ENCODE data around the gene FIBP. TPM values are rescaled to one million over a fixed set of nuclear protein-coding genes. Genes with fewer than 3 reads are reported as not detected.

FIBP gene
- total RNA-seq, 3 donors from 2014 or later = 72.8 to 86.1 (median 83.9) TPM

- Mint-ChIP-seq H3K36me3 (ENCODE audit: insufficient read depth) (no peaks in the 10 kb centered on the region), H3K4me1 (ENCODE audit: low read depth) (peaks cover 21% of the 10 kb centered on the region), H3K27me3 (ENCODE audit: low read depth) (no peaks in the 10 kb centered on the region), H3K9me3 (no peaks in the 10 kb centered on the region), H3K4me3 (peak within 1 kb of the TSS; percentile 84)
- DNase-seq (no peak), ATAC-seq (peak in 1 of 2 donors; percentile 8)
These were observed 15.5 kb downstream of the FIBP start, which contains the start of gene EFEMP2 for GRCh38 chr11:65872586-65873317. TSS of gene EFEMP2 (minus strand) at chr11:65872800. CDS start at chr11:65872354, 446 bp downstream.

- Mint-ChIP-seq H3K36me3 (ENCODE audit: insufficient read depth) (peaks cover 4% of the 10 kb centered on the region), H3K27me3 (ENCODE audit: low read depth) (no peaks in the 10 kb centered on the region)
These were observed 16.3 kb downstream of the FIBP start for GRCh38 chr11:65871811-65872548.

GRCh38 chr11:65870706-65871681 lies 17.3 kb downstream of the FIBP start:
- Mint-ChIP-seq H3K36me3 (ENCODE audit: insufficient read depth) (peaks cover 5% of the 10 kb centered on the region), H3K27me3 (ENCODE audit: low read depth) (no peaks in the 10 kb centered on the region), H3K4me1 (ENCODE audit: low read depth) (peaks cover 18% of the 10 kb centered on the region), H3K9me3 (no peaks in the 10 kb centered on the region), H3K4me3 (no peak overlapping the region)
- no peak for DNase-seq
- ATAC-seq = no peak

More at GRCh38 chr11:65871811-65872548, 16.3 kb downstream of the FIBP start:
- peak overlapping the region; percentile 49 for H3K4me3 Mint-ChIP-seq
- ATAC-seq (no peak), DNase-seq (no peak)
- no peaks in the 10 kb centered on the region for H3K9me3 Mint-ChIP-seq
- peaks cover 21% of the 10 kb centered on the region for H3K4me1 Mint-ChIP-seq (ENCODE audit: low read depth)

GRCh38 chr11:65870307-65870658 lies 18.0 kb downstream of the FIBP start:
- Mint-ChIP-seq H3K27me3 (ENCODE audit: low read depth) (no peaks in the 10 kb centered on the region), H3K4me3 (no peak overlapping the region), H3K4me1 (ENCODE audit: low read depth) (peaks cover 18% of the 10 kb centered on the region), H3K36me3 (ENCODE audit: insufficient read depth) (peaks cover 5% of the 10 kb centered on the region), H3K9me3 (no peaks in the 10 kb centered on the region)
- no peak for DNase-seq
- ATAC-seq = no peak

- H3K36me3 Mint-ChIP-seq (ENCODE audit: insufficient read depth) = peaks cover 8% of the 10 kb centered on the region
- no peaks in the 10 kb centered on the region for H3K27me3 Mint-ChIP-seq (ENCODE audit: low read depth)
- no peak overlapping the region for H3K4me3 Mint-ChIP-seq
- no peak for ATAC-seq
- peaks cover 18% of the 10 kb centered on the region for H3K4me1 Mint-ChIP-seq (ENCODE audit: low read depth)
- DNase-seq = no peak
- H3K9me3 Mint-ChIP-seq = no peaks in the 10 kb centered on the region
These were observed 18.5 kb downstream of the FIBP start for GRCh38 chr11:65869643-65870306.

DNA sequence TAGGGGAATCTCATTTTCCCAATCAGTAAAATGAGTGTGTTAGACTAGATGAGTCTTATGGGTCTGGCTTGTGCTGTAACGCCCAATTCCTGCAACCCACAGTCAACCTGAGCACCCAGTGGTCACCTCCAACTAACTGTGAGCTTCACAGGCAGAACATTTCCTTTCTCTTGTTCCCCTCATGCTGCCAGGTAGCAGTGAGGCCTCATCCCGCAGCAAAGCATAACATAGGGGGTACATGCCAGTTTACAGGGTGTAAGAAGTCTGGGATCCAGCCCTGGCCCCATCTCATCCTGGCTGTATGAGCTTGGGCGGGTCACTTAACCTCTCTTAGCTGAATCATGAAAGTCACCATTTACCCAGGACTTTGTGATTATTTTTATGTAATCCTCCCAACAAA lies 19.4 kb downstream of the FIBP start:
- ATAC-seq (no peak), DNase-seq (no peak)
- peaks cover 18% of the 10 kb centered on the region for H3K4me1 Mint-ChIP-seq (ENCODE audit: low read depth)

GRCh38 chr11:65868076-65868667 lies 20.1 kb downstream of the FIBP start:
- peaks cover 19% of the 10 kb centered on the region for H3K4me1 Mint-ChIP-seq (ENCODE audit: low read depth)
- ATAC-seq (peak; percentile 30 to 36), DNase-seq (no peak)
- H3K36me3 Mint-ChIP-seq (ENCODE audit: insufficient read depth) = peaks cover 11% of the 10 kb centered on the region
- H3K4me3 Mint-ChIP-seq = no peak overlapping the region
- H3K9me3 Mint-ChIP-seq = no peaks in the 10 kb centered on the region
- H3K27me3 Mint-ChIP-seq (ENCODE audit: low read depth) = no peaks in the 10 kb centered on the region

More for the DNA sequence above, 19.4 kb downstream of the FIBP start:
- no peaks in the 10 kb centered on the region for H3K27me3 Mint-ChIP-seq (ENCODE audit: low read depth)
- H3K4me3 Mint-ChIP-seq = no peak overlapping the region
- H3K36me3 Mint-ChIP-seq (ENCODE audit: insufficient read depth) = peaks cover 8% of the 10 kb centered on the region
- no peaks in the 10 kb centered on the region for H3K9me3 Mint-ChIP-seq

DNA sequence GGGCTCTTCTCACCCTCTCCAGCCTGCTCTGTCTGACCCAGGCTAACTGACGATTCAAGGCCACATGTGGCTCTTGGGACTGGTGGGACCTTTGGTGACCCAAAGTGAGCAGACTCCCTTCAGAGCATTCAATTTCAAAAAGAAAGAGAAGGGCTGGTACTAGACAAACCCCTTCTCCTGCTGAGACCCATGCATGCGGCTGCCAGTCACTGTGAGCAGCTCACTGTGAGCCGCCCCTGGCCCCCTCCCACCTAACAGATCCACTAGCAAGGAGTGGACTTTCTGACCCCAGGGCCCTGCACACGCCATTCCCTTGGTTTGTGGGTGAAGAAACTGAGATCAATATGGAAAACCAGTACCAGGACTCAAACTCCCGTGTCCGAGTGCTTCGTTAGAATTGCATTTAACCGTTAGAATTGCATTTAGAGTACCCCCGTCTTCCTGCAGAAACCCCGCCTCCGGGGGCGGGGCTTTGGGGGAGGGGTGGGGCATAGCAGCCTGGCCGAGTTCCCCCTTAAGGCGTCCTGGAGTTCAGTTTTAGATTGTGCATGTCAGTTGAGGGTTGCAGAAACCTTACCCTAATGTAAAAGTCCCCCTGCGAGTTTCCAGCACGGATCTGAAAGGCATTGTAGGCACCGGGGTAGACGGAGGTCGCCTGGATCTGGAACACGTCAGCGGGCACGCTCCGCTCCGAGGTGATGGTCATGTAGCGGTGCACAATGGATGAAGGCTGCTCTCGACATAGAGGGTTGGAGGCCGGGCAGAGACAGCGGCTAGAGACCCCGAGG lies 20.8 kb downstream of the FIBP start:
- no peak for DNase-seq
- ATAC-seq = no peak
- Mint-ChIP-seq H3K27me3 (ENCODE audit: low read depth) (no peaks in the 10 kb centered on the region), H3K4me3 (no peak overlapping the region), H3K9me3 (no peaks in the 10 kb centered on the region), H3K36me3 (ENCODE audit: insufficient read depth) (peaks cover 15% of the 10 kb centered on the region), H3K4me1 (ENCODE audit: low read depth) (peaks cover 21% of the 10 kb centered on the region)

- Mint-ChIP-seq H3K9me3 (no peaks in the 10 kb centered on the region), H3K27me3 (ENCODE audit: low read depth) (no peaks in the 10 kb centered on the region), H3K4me1 (ENCODE audit: low read depth) (peaks cover 24% of the 10 kb centered on the region), H3K36me3 (ENCODE audit: insufficient read depth) (peaks cover 15% of the 10 kb centered on the region), H3K4me3 (no peak overlapping the region)
- no peak for DNase-seq
- no peak for ATAC-seq
These were observed 21.6 kb downstream of the FIBP start for GRCh38 chr11:65866509-65867283.

GRCh38 chr11:65865550-65866172 lies 22.6 kb downstream of the FIBP start:
- Mint-ChIP-seq H3K4me3 (no peak overlapping the region), H3K27me3 (ENCODE audit: low read depth) (no peaks in the 10 kb centered on the region), H3K4me1 (ENCODE audit: low read depth) (peaks cover 24% of the 10 kb centered on the region), H3K36me3 (ENCODE audit: insufficient read depth) (peaks cover 15% of the 10 kb centered on the region), H3K9me3 (no peaks in the 10 kb centered on the region)
- DNase-seq = no peak
- ATAC-seq = no peak

- ATAC-seq = no peak
These were observed 23.4 kb downstream of the FIBP start for GRCh38 chr11:65864706-65865471.

More at GRCh38 chr11:65864706-65865471, 23.4 kb downstream of the FIBP start:
- Mint-ChIP-seq H3K36me3 (ENCODE audit: insufficient read depth) (peaks cover 15% of the 10 kb centered on the region), H3K4me3 (no peak overlapping the region), H3K4me1 (ENCODE audit: low read depth) (peaks cover 23% of the 10 kb centered on the region), H3K27me3 (ENCODE audit: low read depth) (no peaks in the 10 kb centered on the region), H3K9me3 (no peaks in the 10 kb centered on the region)
- no peak for DNase-seq
